DND-41 (cell line): ENCODE results near the gene BRINP3.

ENCODE experiments used
- ATAC-seq: fragments of 200-7000 bp; cut with Tn5 transposase; 3 replicates; pipeline ENCODE4 v1.9.1; 2021; ENCODE audit warnings: low read depth; ENCODE audit not compliant: insufficient read depth
- DNase-seq: peaks from one replicate; pipeline ENCODE4 v3.0.0-alpha.2; 2020
- H2AFZ ChIP-seq: 2 replicates; pipeline ENCODE4 v1.6.0; 2012; ENCODE audit warnings: low read depth, low read length
- H3K27ac ChIP-seq: 2 replicates; pipeline ENCODE4 v1.5.1; 2012; ENCODE audit warnings: low read length, inconsistent platforms
- H3K27me3 ChIP-seq: fragments of 200-600 bp; sonication (generic); 2 replicates; pipeline ENCODE4 v1.6.0; 2012; ENCODE audit warnings: low read length, mild to moderate bottlenecking, inconsistent platforms; ENCODE audit not compliant: insufficient read depth, poor library complexity
- H3K36me3 ChIP-seq: 2 replicates; pipeline ENCODE4 v1.5.1; 2012; ENCODE audit warnings: low read length, inconsistent platforms; ENCODE audit not compliant: insufficient read depth
- H3K4me1 ChIP-seq: 2 replicates; pipeline ENCODE4 v1.5.1; 2012; ENCODE audit warnings: mild to moderate bottlenecking, low read length; ENCODE audit not compliant: insufficient read depth
- H3K4me2 ChIP-seq: 2 replicates; pipeline ENCODE4 v1.6.0; 2012; ENCODE audit warnings: mild to moderate bottlenecking, moderate library complexity, low read length, inconsistent platforms; ENCODE audit not compliant: insufficient read depth
- H3K4me3 ChIP-seq, 2 experiments: fragments of 200-600 bp in 1 of 2; shearing (Covaris generic) in 1 of 2; 2 replicates each; pipeline ENCODE4 v1.5.1; 2012 to 2016; ENCODE audit warnings: inconsistent platforms in 2 of 2, low read length in 2 of 2, mild to moderate bottlenecking in 2 of 2, low read depth in 1 of 2, moderate library complexity in 1 of 2
- H3K79me2 ChIP-seq: 2 replicates; pipeline ENCODE4 v1.6.0; 2012; ENCODE audit warnings: low read length, inconsistent platforms; ENCODE audit not compliant: insufficient read depth
- H3K9ac ChIP-seq: 2 replicates; pipeline ENCODE4 v1.6.0; 2012; ENCODE audit warnings: low read depth, mild to moderate bottlenecking, inconsistent platforms, low read length, moderate library complexity
- H3K9me3 ChIP-seq: 2 replicates; pipeline ENCODE4 v1.5.1; 2012; ENCODE audit warnings: low read length, moderate library complexity, mild to moderate bottlenecking, inconsistent platforms; ENCODE audit not compliant: insufficient read depth, severe bottlenecking
- H4K20me1 ChIP-seq: 2 replicates; pipeline ENCODE4 v1.6.0; 2012; ENCODE audit warnings: low read length; ENCODE audit not compliant: insufficient read depth
- EZH2 ChIP-seq: IDR thresholded peaks from 3 replicates; pipeline ENCODE4 v1.6.1; 2012; ENCODE audit warnings: borderline replicate concordance, low read depth, mild to moderate bottlenecking, moderate library complexity, low read length, inconsistent platforms; ENCODE audit not compliant: severe bottlenecking
- TF ChIP-seq, protein P1 (sequence below): IDR thresholded peaks from 2 replicates; pipeline ENCODE4 v1.5.1; 2012; ENCODE audit warnings: borderline replicate concordance, low read length, moderate library complexity, mild to moderate bottlenecking; ENCODE audit not compliant: poor library complexity, severe bottlenecking; ENCODE audit errors: extremely low read depth

BRINP3 gene

DNA sequence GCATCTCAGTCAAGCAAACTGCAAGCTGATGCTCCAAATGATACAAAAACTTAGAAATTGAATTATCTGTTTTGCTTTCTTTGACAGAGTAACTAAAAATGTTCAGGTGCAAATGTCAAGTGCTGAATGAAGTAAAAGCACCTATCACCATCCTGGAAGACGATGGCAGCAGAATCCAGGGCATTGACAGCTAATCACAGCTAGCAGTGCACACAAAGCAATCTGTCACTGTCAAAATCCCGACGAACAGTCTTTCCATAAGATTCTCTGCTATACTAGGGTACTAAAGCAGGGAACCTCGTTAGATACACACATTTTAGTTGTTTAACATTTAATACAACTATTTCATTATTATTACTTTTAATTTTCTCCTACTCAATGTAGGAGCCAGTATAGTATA is 233.3 kb downstream of the BRINP3 start:
- TF ChIP-seq EZH2: no peak
- TF ChIP-seq, protein P1, sequence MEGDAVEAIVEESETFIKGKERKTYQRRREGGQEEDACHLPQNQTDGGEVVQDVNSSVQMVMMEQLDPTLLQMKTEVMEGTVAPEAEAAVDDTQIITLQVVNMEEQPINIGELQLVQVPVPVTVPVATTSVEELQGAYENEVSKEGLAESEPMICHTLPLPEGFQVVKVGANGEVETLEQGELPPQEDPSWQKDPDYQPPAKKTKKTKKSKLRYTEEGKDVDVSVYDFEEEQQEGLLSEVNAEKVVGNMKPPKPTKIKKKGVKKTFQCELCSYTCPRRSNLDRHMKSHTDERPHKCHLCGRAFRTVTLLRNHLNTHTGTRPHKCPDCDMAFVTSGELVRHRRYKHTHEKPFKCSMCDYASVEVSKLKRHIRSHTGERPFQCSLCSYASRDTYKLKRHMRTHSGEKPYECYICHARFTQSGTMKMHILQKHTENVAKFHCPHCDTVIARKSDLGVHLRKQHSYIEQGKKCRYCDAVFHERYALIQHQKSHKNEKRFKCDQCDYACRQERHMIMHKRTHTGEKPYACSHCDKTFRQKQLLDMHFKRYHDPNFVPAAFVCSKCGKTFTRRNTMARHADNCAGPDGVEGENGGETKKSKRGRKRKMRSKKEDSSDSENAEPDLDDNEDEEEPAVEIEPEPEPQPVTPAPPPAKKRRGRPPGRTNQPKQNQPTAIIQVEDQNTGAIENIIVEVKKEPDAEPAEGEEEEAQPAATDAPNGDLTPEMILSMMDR: no peak
- Histone ChIP-seq H2AFZ (no peak overlapping the region), H3K4me2 (no peak overlapping the region), H3K36me3 (no peaks in the 10 kb centered on the region), H3K4me1 (no peaks in the 10 kb centered on the region), H4K20me1 (no peaks in the 10 kb centered on the region), H3K9me3 (no peaks in the 10 kb centered on the region), H3K79me2 (no peaks in the 10 kb centered on the region), H3K4me3 (no peak overlapping the region), H3K27me3 (no peaks in the 10 kb centered on the region), H3K27ac (no peak overlapping the region), H3K9ac (no peak overlapping the region)
- DNase-seq (no peak), ATAC-seq (no peak)

DNA sequence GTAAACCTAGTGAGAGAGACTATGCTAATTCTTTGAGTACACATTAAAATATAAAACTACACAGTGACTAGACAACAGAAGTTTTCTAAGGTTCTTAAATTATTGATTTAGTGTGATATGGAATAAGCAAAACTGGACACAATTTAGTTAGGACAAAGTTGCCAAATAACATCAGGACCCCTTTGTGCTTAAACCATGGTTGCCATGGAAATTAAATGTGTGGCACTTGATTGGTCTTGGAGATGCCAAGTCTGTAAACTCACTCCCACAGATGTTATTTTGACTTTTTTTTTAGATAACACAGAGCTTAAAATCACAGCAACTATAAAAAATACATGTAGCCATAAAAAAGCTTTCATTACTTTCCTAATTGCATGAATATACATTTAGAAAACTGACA is 234.6 kb downstream of the BRINP3 start:
- no peak overlapping the region for H3K27ac ChIP-seq
- H3K9ac ChIP-seq: no peak overlapping the region
- H3K4me2 ChIP-seq: no peak overlapping the region
- H2AFZ ChIP-seq: no peak overlapping the region
- no peaks in the 10 kb centered on the region for H3K36me3 ChIP-seq
- DNase-seq: no peak
- H3K27me3 ChIP-seq: no peaks in the 10 kb centered on the region
- H3K9me3 ChIP-seq: no peaks in the 10 kb centered on the region
- H3K4me1 ChIP-seq: no peaks in the 10 kb centered on the region
- TF ChIP-seq, protein P1: no peak
- no peak for TF ChIP-seq EZH2
- H3K79me2 ChIP-seq: no peaks in the 10 kb centered on the region
- no peak overlapping the region for H3K4me3 ChIP-seq
- no peak for ATAC-seq
- no peaks in the 10 kb centered on the region for H4K20me1 ChIP-seq

DNA sequence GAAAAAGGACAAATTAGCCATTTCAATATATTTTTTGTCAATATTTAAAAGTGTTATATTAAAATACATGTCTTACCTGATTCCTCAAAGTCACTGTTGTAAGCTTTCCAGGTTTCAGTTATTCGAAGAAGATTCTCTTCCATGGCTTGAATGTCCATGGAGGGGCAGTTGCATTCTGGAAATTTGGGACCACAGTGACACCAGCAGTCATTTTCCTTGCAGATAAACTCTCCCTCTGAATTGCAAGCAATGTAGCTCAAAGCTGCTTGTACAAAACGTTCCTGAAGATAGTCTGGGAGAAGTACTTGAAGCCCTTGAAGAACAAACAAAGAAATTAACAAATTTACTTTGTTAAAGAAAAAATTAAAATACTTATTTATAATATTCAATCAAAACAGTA is 251.7 kb downstream of the BRINP3 start:
- Histone ChIP-seq H3K27me3 (no peaks in the 10 kb centered on the region), H3K9ac (no peak overlapping the region), H2AFZ (no peak overlapping the region), H3K36me3 (no peaks in the 10 kb centered on the region), H4K20me1 (no peaks in the 10 kb centered on the region), H3K4me3 (no peak overlapping the region), H3K79me2 (no peaks in the 10 kb centered on the region), H3K27ac (no peak overlapping the region), H3K4me2 (no peak overlapping the region), H3K4me1 (no peaks in the 10 kb centered on the region), H3K9me3 (no peaks in the 10 kb centered on the region)
- TF ChIP-seq EZH2: no peak
- TF ChIP-seq, protein P1: no peak
- ATAC-seq (no peak), DNase-seq (no peak)

DNA sequence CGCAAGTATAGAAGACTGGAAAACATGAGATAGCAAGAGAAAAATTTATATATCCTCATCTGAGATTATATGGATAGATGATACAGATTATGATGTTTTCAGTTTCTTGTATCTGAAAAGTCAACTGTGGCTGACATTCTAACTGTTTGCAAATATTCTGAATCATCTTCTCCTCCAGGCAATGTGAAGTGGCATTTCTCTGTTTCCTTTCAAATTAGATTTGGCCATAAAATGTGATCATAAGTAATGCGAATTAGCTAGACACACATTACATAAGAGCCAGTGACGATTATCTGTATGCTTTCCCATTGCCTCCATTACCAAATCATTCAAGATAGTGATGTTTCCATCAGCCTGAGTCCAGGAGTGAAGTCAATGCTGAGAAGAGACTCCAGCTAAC is 265.2 kb downstream of the BRINP3 start:
- ATAC-seq (no peak), DNase-seq (no peak)
- Histone ChIP-seq H3K27me3 (no peaks in the 10 kb centered on the region), H4K20me1 (no peaks in the 10 kb centered on the region), H3K9ac (no peak overlapping the region), H3K9me3 (no peaks in the 10 kb centered on the region), H3K4me2 (no peak overlapping the region), H2AFZ (no peak overlapping the region), H3K4me3 (no peak overlapping the region), H3K79me2 (no peaks in the 10 kb centered on the region), H3K36me3 (no peaks in the 10 kb centered on the region), H3K27ac (no peak overlapping the region), H3K4me1 (no peaks in the 10 kb centered on the region)
- TF ChIP-seq, protein P1: no peak
- no peak for TF ChIP-seq EZH2
